Nephron progenitor cell (in vitro differentiated cells): ENCODE measurements around the gene ADM5.

Experiments
- DNase-seq: peaks from one replicate; pipeline ENCODE4 v3.0.0; 2021
- H3K27ac Mint-ChIP-seq: 2 replicates; pipeline ENCODE4 v1.8.0; 2021; ENCODE audit warnings: mild to moderate bottlenecking, moderate library complexity, mixed read lengths
- H3K27me3 Mint-ChIP-seq: 2 replicates; pipeline ENCODE4 v1.8.0; 2021; ENCODE audit warnings: mild to moderate bottlenecking, low read depth, mixed read lengths; ENCODE audit not compliant: poor library complexity
- H3K36me3 Mint-ChIP-seq: 2 replicates; pipeline ENCODE4 v1.8.0; 2021; ENCODE audit warnings: low read depth, mixed read lengths
- H3K4me1 Mint-ChIP-seq: 2 replicates; pipeline ENCODE4 v1.8.0; 2021; ENCODE audit warnings: mixed read lengths
- H3K4me3 Mint-ChIP-seq: 2 replicates; pipeline ENCODE4 v1.8.0; 2021; ENCODE audit warnings: mild to moderate bottlenecking, moderate library complexity, mixed read lengths
- H3K9me3 Mint-ChIP-seq: 2 replicates; pipeline ENCODE4 v1.8.0; 2021; ENCODE audit warnings: mild to moderate bottlenecking, moderate library complexity, mixed read lengths
- TF ChIP-seq, protein P1 (sequence below): fragments of 200-600 bp; sonication (generic); IDR thresholded peaks from 2 replicates; pipeline ENCODE4 v1.5.0; 2021; ENCODE audit warnings: antibody characterized with exemption

The ADM5 gene

GRCh38 chr19:49688531-49689132 is 762 bp upstream of the ADM5 start:
- peak overlapping the region; percentile 60 for H3K4me3 Mint-ChIP-seq
- TF ChIP-seq, protein P1, sequence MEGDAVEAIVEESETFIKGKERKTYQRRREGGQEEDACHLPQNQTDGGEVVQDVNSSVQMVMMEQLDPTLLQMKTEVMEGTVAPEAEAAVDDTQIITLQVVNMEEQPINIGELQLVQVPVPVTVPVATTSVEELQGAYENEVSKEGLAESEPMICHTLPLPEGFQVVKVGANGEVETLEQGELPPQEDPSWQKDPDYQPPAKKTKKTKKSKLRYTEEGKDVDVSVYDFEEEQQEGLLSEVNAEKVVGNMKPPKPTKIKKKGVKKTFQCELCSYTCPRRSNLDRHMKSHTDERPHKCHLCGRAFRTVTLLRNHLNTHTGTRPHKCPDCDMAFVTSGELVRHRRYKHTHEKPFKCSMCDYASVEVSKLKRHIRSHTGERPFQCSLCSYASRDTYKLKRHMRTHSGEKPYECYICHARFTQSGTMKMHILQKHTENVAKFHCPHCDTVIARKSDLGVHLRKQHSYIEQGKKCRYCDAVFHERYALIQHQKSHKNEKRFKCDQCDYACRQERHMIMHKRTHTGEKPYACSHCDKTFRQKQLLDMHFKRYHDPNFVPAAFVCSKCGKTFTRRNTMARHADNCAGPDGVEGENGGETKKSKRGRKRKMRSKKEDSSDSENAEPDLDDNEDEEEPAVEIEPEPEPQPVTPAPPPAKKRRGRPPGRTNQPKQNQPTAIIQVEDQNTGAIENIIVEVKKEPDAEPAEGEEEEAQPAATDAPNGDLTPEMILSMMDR, result no peak
- no peak for DNase-seq
- peaks cover 71% of the 10 kb centered on the region for H3K4me1 Mint-ChIP-seq
- no peaks in the 10 kb centered on the region for H3K9me3 Mint-ChIP-seq
- peak overlapping the region; percentile 64 for H3K27ac Mint-ChIP-seq
- no peaks in the 10 kb centered on the region for H3K27me3 Mint-ChIP-seq
- peaks cover 24% of the 10 kb centered on the region for H3K36me3 Mint-ChIP-seq

DNA sequence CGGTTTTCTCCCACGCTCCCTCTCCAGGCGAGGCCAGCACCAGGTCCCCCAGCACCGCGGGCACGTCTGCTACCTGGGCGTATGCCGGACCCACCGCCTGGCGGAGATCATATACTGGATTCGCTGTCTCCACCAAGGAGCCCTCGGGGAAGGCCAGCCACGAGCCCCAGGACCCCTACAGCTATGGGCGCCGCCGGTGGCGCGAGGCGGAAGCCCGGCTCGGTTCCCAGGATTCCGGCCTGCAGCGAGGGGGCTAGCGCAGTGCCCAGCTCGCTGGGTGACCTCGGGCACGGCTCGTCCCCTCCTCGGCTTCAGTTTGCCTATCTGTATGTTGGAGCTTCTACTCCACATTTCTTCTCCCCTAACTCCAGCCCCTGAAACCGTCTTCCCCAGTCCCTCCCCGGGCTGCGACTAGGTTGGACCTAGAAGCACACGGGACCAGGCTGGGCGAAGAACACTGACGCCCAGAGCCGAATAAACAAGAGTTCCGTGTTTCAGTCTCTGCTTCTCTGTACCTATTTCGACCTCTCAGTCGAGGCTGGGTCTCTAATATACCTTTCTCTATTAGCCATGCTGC is 773 bp downstream of the ADM5 start:
- Mint-ChIP-seq H3K36me3 (peaks cover 27% of the 10 kb centered on the region), H3K4me1 (peaks cover 73% of the 10 kb centered on the region), H3K27ac (peak overlapping the region; percentile 87), H3K27me3 (no peaks in the 10 kb centered on the region), H3K9me3 (no peaks in the 10 kb centered on the region), H3K4me3 (peak overlapping the region; percentile 91)
- TF ChIP-seq, protein P1, result no peak
- peak; percentile 35 for DNase-seq

DNA sequence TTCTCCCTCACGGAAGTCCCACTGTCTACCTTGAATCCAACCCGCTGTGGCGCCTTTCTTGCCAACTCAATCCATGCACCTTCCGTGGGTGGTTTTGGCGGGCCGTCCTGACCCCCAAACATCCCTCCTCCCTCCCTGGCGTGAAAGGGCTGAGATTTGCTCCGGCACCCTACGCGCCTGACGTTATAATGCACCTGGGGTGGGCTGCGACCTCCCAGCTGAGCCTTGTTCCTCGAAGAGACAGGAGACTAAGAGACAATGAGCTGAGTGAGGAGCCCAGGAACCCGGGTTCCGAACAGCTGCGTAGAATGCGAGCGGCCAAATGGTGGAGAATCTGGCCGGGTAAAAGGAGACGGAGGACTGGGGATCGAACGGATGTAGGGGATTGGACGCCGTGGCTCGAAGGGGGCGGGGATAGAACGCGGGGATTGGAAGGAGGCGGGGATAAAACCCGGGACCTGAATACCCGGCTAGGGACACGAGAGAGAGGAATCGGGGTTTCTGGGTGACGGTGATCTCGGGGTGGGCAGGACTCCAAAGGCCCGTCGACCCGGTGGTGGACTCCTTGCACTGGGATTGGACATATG is 1.4 kb downstream of the ADM5 start, which contains the start of gene CPT1C:
CPT1C (plus strand) TSS at position 461 of the 587 bp plus-strand sequence. CDS start 1,137 bp downstream, outside the sequence.
- peak within 1 kb of the TSS; percentile 91 for H3K4me3 Mint-ChIP-seq
- H3K36me3 Mint-ChIP-seq, result peaks cover 21% of the 10 kb centered on the region
- no peaks in the 10 kb centered on the region for H3K27me3 Mint-ChIP-seq
- H3K9me3 Mint-ChIP-seq, result no peaks in the 10 kb centered on the region
- peak; percentile 87 for DNase-seq
- peak within 1 kb of the TSS; percentile 87 for H3K27ac Mint-ChIP-seq
- peaks cover 67% of the 10 kb centered on the region for H3K4me1 Mint-ChIP-seq
- TF ChIP-seq, protein P1, result no peak

- Mint-ChIP-seq H3K27ac (peak overlapping the region; percentile 87), H3K36me3 (peaks cover 18% of the 10 kb centered on the region), H3K4me1 (peaks cover 65% of the 10 kb centered on the region), H3K27me3 (no peaks in the 10 kb centered on the region), H3K9me3 (no peaks in the 10 kb centered on the region), H3K4me3 (peak overlapping the region; percentile 91)
- DNase-seq, result peak; percentile 86
- TF ChIP-seq, protein P1, result no peak
Measured at GRCh38 chr19:49691243-49692146, 2.1 kb downstream of the ADM5 start.

- Mint-ChIP-seq H3K9me3 (no peaks in the 10 kb centered on the region), H3K27ac (no peak overlapping the region)
Measured at GRCh38 chr19:49692147-49692506, 2.7 kb downstream of the ADM5 start.

More at GRCh38 chr19:49692147-49692506, 2.7 kb downstream of the ADM5 start:
- TF ChIP-seq, protein P1, result no peak
- no peaks in the 10 kb centered on the region for H3K27me3 Mint-ChIP-seq
- peaks cover 61% of the 10 kb centered on the region for H3K4me1 Mint-ChIP-seq
- no peak for DNase-seq
- H3K36me3 Mint-ChIP-seq, result peaks cover 23% of the 10 kb centered on the region
- peak overlapping the region; percentile 91 for H3K4me3 Mint-ChIP-seq
